Measurements from ENCODE around the gene BCL2L11.

Gene BCL2L11

DNA sequence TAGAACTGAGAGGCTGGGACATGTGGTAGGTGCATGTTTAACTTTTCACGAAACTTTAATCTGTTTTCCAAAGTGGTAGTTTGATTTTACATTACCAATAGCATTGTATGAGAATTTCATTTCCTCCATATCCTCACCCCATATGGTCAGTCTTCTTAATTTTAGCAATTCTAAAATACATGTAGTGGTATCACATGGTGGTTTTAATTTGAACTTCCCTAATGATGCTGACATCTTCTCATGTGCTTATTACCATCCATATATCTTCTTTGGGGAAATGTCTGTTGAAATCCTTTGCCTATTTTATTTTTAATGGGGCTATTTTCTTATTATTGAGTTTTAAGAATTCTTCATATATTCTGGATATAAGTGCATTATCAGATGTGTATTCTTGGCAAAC is 89.3 kb downstream of the BCL2L11 start:
- H3K36me3 ChIP-seq (ENCODE audit: control insufficient read depth, insufficient read depth, low read length), result no peaks in the 10 kb centered on the region
- no peaks in the 10 kb centered on the region for H3K27me3 ChIP-seq (ENCODE audit: control insufficient read depth, insufficient read depth, low read length)
- H3K9ac ChIP-seq (ENCODE audit: low read depth, low read length), result no peak overlapping the region
- peaks cover 16% of the 10 kb centered on the region for H3K9me3 ChIP-seq (ENCODE audit: control insufficient read depth, insufficient read depth, low read length)
- no peak overlapping the region for H3K27ac ChIP-seq (ENCODE audit: low read depth, low read length)
- H3K4me3 ChIP-seq (ENCODE audit: low read depth, low read length), result no peak overlapping the region
- H3K4me1 ChIP-seq (ENCODE audit: control insufficient read depth, insufficient read depth, low read length), result no peaks in the 10 kb centered on the region

GRCh38 chr2:111213877-111214276 is 93.2 kb downstream of the BCL2L11 start:
- Histone ChIP-seq H3K4me1 (ENCODE audit: control insufficient read depth, insufficient read depth, low read length) (peaks cover 5% of the 10 kb centered on the region; the same call in 1 of the 2 replicates), H3K36me3 (ENCODE audit: control insufficient read depth, insufficient read depth, low read length) (no peaks in the 10 kb centered on the region), H3K9me3 (ENCODE audit: control insufficient read depth, insufficient read depth, low read length) (peaks cover 16% of the 10 kb centered on the region), H3K27me3 (ENCODE audit: control insufficient read depth, insufficient read depth, low read length) (no peaks in the 10 kb centered on the region), H3K4me3 (ENCODE audit: low read depth, low read length) (no peak overlapping the region), H3K27ac (ENCODE audit: low read depth, low read length) (no peak overlapping the region), H3K9ac (ENCODE audit: low read depth, low read length) (no peak overlapping the region)

DNA sequence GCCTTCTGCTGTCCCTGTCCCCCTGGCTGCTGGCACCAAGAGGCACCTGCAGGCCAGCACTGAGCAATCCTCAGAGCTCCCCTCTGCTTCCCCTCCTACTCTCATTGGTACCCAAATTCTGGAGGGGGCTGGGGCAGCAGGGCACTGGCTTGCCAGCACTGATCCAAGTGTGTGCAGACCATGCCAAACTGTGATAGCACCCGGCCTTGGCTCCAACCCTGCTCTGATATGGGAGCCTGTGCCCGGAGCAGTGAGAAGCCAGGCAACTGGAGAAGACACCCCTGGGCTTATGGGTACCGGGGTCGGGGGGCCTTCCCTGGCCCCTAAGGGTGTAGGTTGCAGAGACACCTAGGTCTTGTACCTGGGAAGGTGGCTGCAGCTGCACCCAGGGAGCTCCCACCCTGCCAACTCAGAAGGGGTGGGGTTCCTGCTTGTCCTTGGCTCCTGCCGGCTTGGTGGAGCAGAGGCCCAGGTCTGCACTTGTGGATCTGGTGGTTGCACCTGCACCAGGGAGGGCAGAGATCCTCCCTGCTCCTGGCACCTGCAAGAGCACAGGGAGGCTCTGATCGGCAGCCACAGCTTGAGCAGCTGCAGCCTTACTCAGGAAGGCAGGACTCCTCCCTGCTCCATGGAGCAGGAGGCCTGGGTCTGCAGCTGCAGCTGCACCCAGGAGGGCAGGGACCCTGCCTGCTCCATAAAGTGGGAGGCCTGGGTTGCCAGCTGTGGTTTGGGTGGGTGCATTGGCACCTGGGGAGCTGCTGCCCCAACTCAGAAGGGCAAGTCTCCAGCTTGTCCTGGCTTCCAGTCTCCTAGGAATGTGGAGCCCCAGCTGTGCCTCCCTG is 96.3 kb downstream of the BCL2L11 start:
- Histone ChIP-seq H3K9ac (ENCODE audit: low read depth, low read length) (no peak overlapping the region), H3K27ac (ENCODE audit: low read depth, low read length) (no peak overlapping the region), H3K36me3 (ENCODE audit: control insufficient read depth, insufficient read depth, low read length) (no peaks in the 10 kb centered on the region), H3K4me1 (ENCODE audit: control insufficient read depth, insufficient read depth, low read length) (peaks cover 13% of the 10 kb centered on the region; the same call in 1 of the 2 replicates), H3K9me3 (ENCODE audit: control insufficient read depth, insufficient read depth, low read length) (peaks cover 16% of the 10 kb centered on the region), H3K27me3 (ENCODE audit: control insufficient read depth, insufficient read depth, low read length) (no peaks in the 10 kb centered on the region), H3K4me3 (ENCODE audit: low read depth, low read length) (no peak overlapping the region)

Measured in HUES48 (cell line).